Osteoblast (primary cell): ENCODE data around the gene SMIM29. TPM values are rescaled to one million over a fixed set of nuclear protein-coding genes. Genes with fewer than 3 reads are reported as not detected.

Experiments used
- DNase-seq: peaks from one replicate; pipeline ENCODE4 v3.0.0; 2011; ENCODE audit warnings: low spot score, mixed read lengths; ENCODE audit not compliant: insufficient read length; ENCODE audit errors: missing footprints
- H2AFZ ChIP-seq: 2 replicates; pipeline ENCODE4 v1.6.0; 2011; ENCODE audit warnings: mild to moderate bottlenecking, low read length
- H3K27ac ChIP-seq: 2 replicates; pipeline ENCODE4 v1.5.1; 2011; ENCODE audit warnings: mild to moderate bottlenecking, low read depth, low read length, moderate library complexity
- H3K27me3 ChIP-seq: 2 replicates; pipeline ENCODE4 v1.6.0; 2012; ENCODE audit warnings: mild to moderate bottlenecking, control low read depth, inconsistent platforms, low read length, moderate library complexity; ENCODE audit not compliant: insufficient read depth
- H3K36me3 ChIP-seq: 2 replicates; pipeline ENCODE4 v1.5.1; 2011; ENCODE audit warnings: mild to moderate bottlenecking, low read length, control low read depth, moderate library complexity; ENCODE audit not compliant: insufficient read depth
- H3K4me1 ChIP-seq: 2 replicates; pipeline ENCODE4 v1.5.1; 2011; ENCODE audit warnings: mild to moderate bottlenecking, low read length, control low read depth, moderate library complexity; ENCODE audit not compliant: insufficient read depth
- H3K4me2 ChIP-seq: 2 replicates; pipeline ENCODE4 v1.6.0; 2011; ENCODE audit warnings: mild to moderate bottlenecking, low read length; ENCODE audit not compliant: insufficient read depth
- H3K4me3 ChIP-seq: fragments of 200-600 bp; sonication (generic); 3 replicates; pipeline ENCODE4 v1.5.1; 2012; ENCODE audit warnings: mild to moderate bottlenecking, low read length, inconsistent platforms; ENCODE audit not compliant: insufficient read depth
- H3K79me2 ChIP-seq: 2 replicates; pipeline ENCODE4 v1.6.0; 2012; ENCODE audit warnings: mild to moderate bottlenecking, low read length, control low read depth, inconsistent platforms; ENCODE audit not compliant: insufficient read depth
- H3K9me3 ChIP-seq: 2 replicates; pipeline ENCODE4 v1.5.1; 2011; ENCODE audit warnings: low read depth, low read length, control low read depth
- H4K20me1 ChIP-seq: 2 replicates; pipeline ENCODE4 v1.6.0; 2012; ENCODE audit warnings: mild to moderate bottlenecking, low read length, control low read depth; ENCODE audit not compliant: insufficient read depth
- CTCF ChIP-seq: IDR thresholded peaks from 2 replicates; pipeline ENCODE4 v1.5.1; 2011; ENCODE audit warnings: mild to moderate bottlenecking, low read depth, low read length, moderate library complexity; ENCODE audit errors: extremely low read depth
- total RNA-seq: library from RNA; depleted of rRNA; stranded (reverse); fragments of >200 nt; gene quantifications from 2 replicates; pipeline ENCODE4 v1.2.3, GENCODE V29; 2012

Gene SMIM29
- total RNA-seq, 1 donor, result 35.1 TPM

DNA sequence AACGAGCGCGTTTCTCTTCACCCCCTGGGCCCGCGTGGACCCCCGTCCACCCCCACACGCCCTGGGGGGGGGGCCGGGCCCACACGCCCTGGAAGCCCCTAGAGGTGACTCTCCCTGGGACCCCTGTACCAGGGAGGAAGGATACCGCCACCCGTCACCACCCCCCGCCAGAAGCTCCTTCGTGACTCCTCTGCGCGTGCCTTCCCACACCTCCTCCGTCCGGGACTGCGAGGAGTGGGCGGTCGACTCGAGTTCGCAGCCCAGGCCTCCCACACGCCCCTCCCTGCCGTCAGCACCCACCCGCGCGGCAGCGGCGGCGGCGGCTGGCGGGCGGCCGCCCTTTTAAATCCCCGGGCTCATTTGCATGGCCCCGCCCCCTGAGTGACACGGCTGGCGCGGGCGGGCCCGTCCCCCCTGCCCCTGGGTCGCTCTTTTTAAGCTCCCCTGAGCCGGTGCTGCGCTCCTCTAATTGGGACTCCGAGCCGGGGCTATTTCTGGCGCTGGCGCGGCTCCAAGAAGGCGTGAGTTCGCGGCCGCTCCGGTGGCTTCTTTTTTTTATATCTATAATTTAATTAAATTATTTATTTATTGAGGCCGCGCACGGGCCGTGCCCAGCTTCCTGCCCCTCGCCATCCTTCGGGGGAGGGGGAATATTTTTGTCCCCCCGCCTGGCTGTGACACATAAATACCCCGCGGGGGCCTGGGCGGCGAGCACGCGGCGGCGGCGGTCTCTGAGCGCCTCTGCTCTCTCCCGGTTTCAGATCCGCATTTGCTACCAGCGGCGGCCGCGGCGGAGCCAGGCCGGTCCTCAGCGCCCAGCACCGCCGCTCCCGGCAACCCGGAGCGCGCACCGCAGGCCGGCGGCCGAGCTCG, 12.1 kb downstream of the SMIM29 start, which contains the start of gene HMGA1:
TSS of gene HMGA1 (plus strand) at position 431 of the 873 bp plus-strand sequence. CDS start 3,908 bp downstream, outside the sequence.
- peak; percentile 100 for DNase-seq
- H3K27me3 ChIP-seq, result no peaks in the 10 kb centered on the region
- H3K36me3 ChIP-seq, result peaks cover 16% of the 10 kb centered on the region
- H3K27ac ChIP-seq, result peak within 1 kb of the TSS; percentile 48
- H3K4me1 ChIP-seq, result peaks cover 28% of the 10 kb centered on the region
- H4K20me1 ChIP-seq, result peaks cover 6% of the 10 kb centered on the region
- H3K4me2 ChIP-seq, result peak within 1 kb of the TSS; percentile 82
- H2AFZ ChIP-seq, result peak within 1 kb of the TSS; percentile 56
- no peaks in the 10 kb centered on the region for H3K9me3 ChIP-seq
- TF ChIP-seq CTCF, result no peak
- peaks cover 37% of the 10 kb centered on the region for H3K79me2 ChIP-seq
- peak within 1 kb of the TSS; percentile 85 for H3K4me3 ChIP-seq

GRCh38 chr6:34236131-34236442, 12.7 kb downstream of the SMIM29 start:
- Histone ChIP-seq H3K27me3 (no peaks in the 10 kb centered on the region), H4K20me1 (peaks cover 6% of the 10 kb centered on the region), H3K27ac (no peak overlapping the region), H3K9me3 (no peaks in the 10 kb centered on the region), H3K4me2 (peak overlapping the region; percentile 72), H3K36me3 (peaks cover 10% of the 10 kb centered on the region), H2AFZ (no peak overlapping the region), H3K4me3 (peak overlapping the region; percentile 73), H3K4me1 (peaks cover 28% of the 10 kb centered on the region), H3K79me2 (peaks cover 35% of the 10 kb centered on the region)
- no peak for TF ChIP-seq CTCF
- DNase-seq, result peak; percentile 41

GRCh38 chr6:34235307-34236130, 13.3 kb downstream of the SMIM29 start:
- H3K36me3 ChIP-seq, result peaks cover 5% of the 10 kb centered on the region
- no peaks in the 10 kb centered on the region for H3K27me3 ChIP-seq
- H3K4me3 ChIP-seq, result no peak overlapping the region
- TF ChIP-seq CTCF, result no peak
- H4K20me1 ChIP-seq, result peaks cover 6% of the 10 kb centered on the region
- H3K4me1 ChIP-seq, result peaks cover 28% of the 10 kb centered on the region
- peak; percentile 97 for DNase-seq
- H3K79me2 ChIP-seq, result peaks cover 31% of the 10 kb centered on the region
- H3K4me2 ChIP-seq, result peak overlapping the region; percentile 72
- no peaks in the 10 kb centered on the region for H3K9me3 ChIP-seq
- no peak overlapping the region for H3K27ac ChIP-seq
- no peak overlapping the region for H2AFZ ChIP-seq
